SJCRH30 (cell line): Measurements from ENCODE around the gene ABL2. TPM values are rescaled to one million over a fixed set of nuclear protein-coding genes. Genes with fewer than 3 reads are reported as not detected.
A peak's percentile ranks its signal among the peaks of the same experiment; 100 is the strongest.

Experiments
- DNase-seq, 2 experiments: peaks; one replicate each; pipeline ENCODE4 v3.0.0-alpha.2; 2015 to 2020
- H3K27ac ChIP-seq: fragments of 250-450 bp; sonication (Bioruptor Pico); 2 replicates; pipeline ENCODE4 v1.5.1; 2020; ENCODE audit warnings: mild to moderate bottlenecking, moderate library complexity
- H3K27me3 ChIP-seq: fragments of 250-450 bp; sonication (Bioruptor Pico); 2 replicates; pipeline ENCODE4 v1.5.1; 2020; ENCODE audit warnings: mild to moderate bottlenecking, moderate library complexity
- H3K36me3 ChIP-seq: fragments of 250-450 bp; sonication (Bioruptor Pico); 2 replicates; pipeline ENCODE4 v1.5.1; 2020; ENCODE audit warnings: mild to moderate bottlenecking, moderate library complexity
- H3K4me1 ChIP-seq: fragments of 250-450 bp; sonication (Bioruptor Pico); 2 replicates; pipeline ENCODE4 v1.5.1; 2020; ENCODE audit warnings: mild to moderate bottlenecking, moderate library complexity
- H3K4me3 ChIP-seq: fragments of 250-450 bp; sonication (Bioruptor Pico); 2 replicates; pipeline ENCODE4 v1.5.1; 2020; ENCODE audit warnings: mild to moderate bottlenecking, moderate library complexity
- H3K9me3 ChIP-seq: fragments of 250-450 bp; sonication (Bioruptor Pico); replicated peaks from 2 replicates; pipeline ENCODE4 v1.5.1; 2020; ENCODE audit warnings: mild to moderate bottlenecking, moderate library complexity
- total RNA-seq: library from RNA; depleted of rRNA; stranded (reverse); fragments of >200 nt; shearing (Covaris generic); gene quantifications from 2 replicates; pipeline ENCODE4 v1.2.3, GENCODE V29; 2014

The ABL2 gene
- total RNA-seq, 1 experiment from 2014 or later, result 14.5 TPM

GRCh38 chr1:179090923-179091322 is 138.6 kb downstream of the ABL2 start:
- no peaks in the 10 kb centered on the region for H3K27me3 ChIP-seq
- no peaks in the 10 kb centered on the region for H3K9me3 ChIP-seq
- DNase-seq, result no peak
- H3K4me3 ChIP-seq, result no peak overlapping the region
- H3K36me3 ChIP-seq, result peaks cover 16% of the 10 kb centered on the region; the same call in 1 of the 2 replicates
- H3K4me1 ChIP-seq, result no peaks in the 10 kb centered on the region
- H3K27ac ChIP-seq, result no peak overlapping the region

GRCh38 chr1:179090522-179090921 is 139.0 kb downstream of the ABL2 start:
- no peak for DNase-seq
- H3K9me3 ChIP-seq, result no peaks in the 10 kb centered on the region
- no peaks in the 10 kb centered on the region for H3K4me1 ChIP-seq
- no peak overlapping the region for H3K27ac ChIP-seq
- H3K36me3 ChIP-seq, result peaks cover 16% of the 10 kb centered on the region; the same call in 1 of the 2 replicates
- no peaks in the 10 kb centered on the region for H3K27me3 ChIP-seq
- H3K4me3 ChIP-seq, result no peak overlapping the region

- no peak for DNase-seq
- H3K27me3 ChIP-seq, result no peaks in the 10 kb centered on the region
- no peaks in the 10 kb centered on the region for H3K9me3 ChIP-seq
- no peak overlapping the region for H3K4me3 ChIP-seq
- peaks cover 16% of the 10 kb centered on the region; the same call in 1 of the 2 replicates for H3K36me3 ChIP-seq
- no peak overlapping the region for H3K27ac ChIP-seq
- H3K4me1 ChIP-seq, result no peaks in the 10 kb centered on the region
These were observed 139.5 kb downstream of the ABL2 start for GRCh38 chr1:179089827-179090482.

- DNase-seq, result peak in 1 of 2 experiments; percentile 19
- Histone ChIP-seq H3K9me3 (no peaks in the 10 kb centered on the region), H3K27me3 (no peaks in the 10 kb centered on the region), H3K4me1 (no peaks in the 10 kb centered on the region), H3K4me3 (no peak overlapping the region), H3K27ac (no peak overlapping the region), H3K36me3 (0 out of 2 replicates have a peak, but pooled peaks cover 2% of the 10 kb centered on the region)
These were observed 141.8 kb downstream of the ABL2 start for GRCh38 chr1:179087665-179088064.

- no peak for DNase-seq
- no peaks in the 10 kb centered on the region for H3K36me3 ChIP-seq
- H3K27me3 ChIP-seq, result no peaks in the 10 kb centered on the region
- H3K9me3 ChIP-seq, result no peaks in the 10 kb centered on the region
- no peak overlapping the region for H3K27ac ChIP-seq
- H3K4me1 ChIP-seq, result 0 out of 2 replicates have a peak, but pooled peaks cover 4% of the 10 kb centered on the region
- H3K4me3 ChIP-seq, result no peak overlapping the region
These were observed 145.9 kb downstream of the ABL2 start for GRCh38 chr1:179083533-179083932.

GRCh38 chr1:179082999-179083335 is 146.5 kb downstream of the ABL2 start:
- Histone ChIP-seq H3K9me3 (no peaks in the 10 kb centered on the region), H3K4me1 (0 out of 2 replicates have a peak, but pooled peaks cover 4% of the 10 kb centered on the region), H3K27me3 (no peaks in the 10 kb centered on the region), H3K27ac (no peak overlapping the region), H3K36me3 (no peaks in the 10 kb centered on the region), H3K4me3 (peak overlapping the region; percentile 82)
- DNase-seq, result peak; percentile 12 to 44

GRCh38 chr1:179082333-179082998 is 147.0 kb downstream of the ABL2 start:
- no peaks in the 10 kb centered on the region for H3K9me3 ChIP-seq
- no peaks in the 10 kb centered on the region for H3K27me3 ChIP-seq
- no peaks in the 10 kb centered on the region for H3K36me3 ChIP-seq
- H3K4me1 ChIP-seq, result 0 out of 2 replicates have a peak, but pooled peaks cover 4% of the 10 kb centered on the region
- peak; percentile 45 to 58 for DNase-seq
- H3K27ac ChIP-seq, result peak overlapping the region; percentile 73
- peak overlapping the region; percentile 82 for H3K4me3 ChIP-seq

- peak within 1 kb of the TSS; percentile 73 for H3K27ac ChIP-seq
- H3K9me3 ChIP-seq, result no peaks in the 10 kb centered on the region
- H3K36me3 ChIP-seq, result no peaks in the 10 kb centered on the region
- 0 out of 2 replicates have a peak, but pooled peaks cover 4% of the 10 kb centered on the region for H3K4me1 ChIP-seq
- DNase-seq, result peak; percentile 92 to 93
- peak within 1 kb of the TSS; percentile 82 for H3K4me3 ChIP-seq
- H3K27me3 ChIP-seq, result no peaks in the 10 kb centered on the region
These were observed 147.7 kb downstream of the ABL2 start, which contains the start of gene TOR3A for GRCh38 chr1:179081687-179082332. TOR3A (plus strand) TSS chr1:179082070; CDS start chr1:179082129, 59 bp downstream.

GRCh38 chr1:179080866-179081686 is 148.4 kb downstream of the ABL2 start:
- Histone ChIP-seq H3K27me3 (no peaks in the 10 kb centered on the region), H3K27ac (peak overlapping the region; percentile 73; the same call in 1 of the 2 replicates), H3K9me3 (no peaks in the 10 kb centered on the region), H3K4me3 (peak overlapping the region; percentile 82), H3K36me3 (no peaks in the 10 kb centered on the region), H3K4me1 (0 out of 2 replicates have a peak, but pooled peaks cover 4% of the 10 kb centered on the region)
- DNase-seq, result peak in 1 of 2 experiments; percentile 16

GRCh38 chr1:179079113-179079761 is 150.2 kb downstream of the ABL2 start:
- no peaks in the 10 kb centered on the region for H3K9me3 ChIP-seq
- no peak overlapping the region for H3K4me3 ChIP-seq
- no peaks in the 10 kb centered on the region for H3K36me3 ChIP-seq
- 0 out of 2 replicates have a peak, but pooled peaks cover 4% of the 10 kb centered on the region for H3K4me1 ChIP-seq
- DNase-seq, result peak; percentile 49 to 82
- H3K27ac ChIP-seq, result no peak overlapping the region
- H3K27me3 ChIP-seq, result no peaks in the 10 kb centered on the region

- H3K27ac ChIP-seq, result no peak overlapping the region
- no peaks in the 10 kb centered on the region for H3K27me3 ChIP-seq
- no peaks in the 10 kb centered on the region for H3K36me3 ChIP-seq
- 0 out of 2 replicates have a peak, but pooled peaks cover 4% of the 10 kb centered on the region for H3K4me1 ChIP-seq
- no peaks in the 10 kb centered on the region for H3K9me3 ChIP-seq
- no peak for DNase-seq
- H3K4me3 ChIP-seq, result no peak overlapping the region
These were observed 152.1 kb downstream of the ABL2 start for GRCh38 chr1:179077396-179077795.

- H3K36me3 ChIP-seq, result peaks cover 22% of the 10 kb centered on the region
- peaks cover 3% of the 10 kb centered on the region; the same call in 1 of the 2 replicates for H3K4me1 ChIP-seq
- H3K4me3 ChIP-seq, result no peak overlapping the region
- no peaks in the 10 kb centered on the region for H3K9me3 ChIP-seq
- peak overlapping the region; percentile 49 for H3K27ac ChIP-seq
- peak in 1 of 2 experiments; percentile 38 for DNase-seq
- H3K27me3 ChIP-seq, result no peaks in the 10 kb centered on the region
These were observed 163.0 kb downstream of the ABL2 start for GRCh38 chr1:179066471-179066870.

- Histone ChIP-seq H3K27ac (no peak overlapping the region), H3K36me3 (peaks cover 12% of the 10 kb centered on the region; the same call in 1 of the 2 replicates), H3K9me3 (no peaks in the 10 kb centered on the region), H3K4me1 (peaks cover 8% of the 10 kb centered on the region; the same call in 1 of the 2 replicates), H3K4me3 (no peak overlapping the region), H3K27me3 (no peaks in the 10 kb centered on the region)
- DNase-seq, result no peak
These were observed 167.9 kb downstream of the ABL2 start for GRCh38 chr1:179061360-179062282.
